Calu3 (cell line): Measurements from ENCODE around the gene GLIS1. TPM values are rescaled to one million over a fixed set of nuclear protein-coding genes. Genes with fewer than 3 reads are reported as not detected.

ENCODE experiments used
- BruUV-seq: library from RNA; stranded (reverse); fragments of 400-500 nt; replicated peaks from 2 replicates; lab custom pipeline; 2021; lab: Mats Ljungman, UMichigan
- CTCF ChIA-PET: fragments of 300-600 bp; sonication (Branson Sonifier 250); formaldehyde crosslinking; loops from one replicate; lab custom pipeline; 2022; ENCODE audit warnings: antibody characterized with exemption; lab: Charles Lee
- DNase-seq: peaks from one replicate; pipeline ENCODE4 v3.0.0; 2022
- H3K27ac Mint-ChIP-seq: one replicate; pipeline ENCODE4 v1.8.0; 2022; ENCODE audit warnings: mixed read lengths; ENCODE audit not compliant: unreplicated experiment
- H3K27me3 Mint-ChIP-seq: one replicate; pipeline ENCODE4 v1.8.0; 2022; ENCODE audit warnings: mixed read lengths; ENCODE audit not compliant: unreplicated experiment
- H3K36me3 Mint-ChIP-seq: one replicate; pipeline ENCODE4 v1.8.0; 2022; ENCODE audit warnings: mild to moderate bottlenecking, moderate library complexity, mixed read lengths; ENCODE audit not compliant: insufficient read depth, unreplicated experiment
- H3K4me1 Mint-ChIP-seq: one replicate; pipeline ENCODE4 v1.8.0; 2022; ENCODE audit warnings: mild to moderate bottlenecking, low read depth, mixed read lengths; ENCODE audit not compliant: unreplicated experiment
- H3K4me3 Mint-ChIP-seq: one replicate; pipeline ENCODE4 v1.8.0; 2022; ENCODE audit warnings: mild to moderate bottlenecking, low read depth, moderate library complexity, mixed read lengths; ENCODE audit not compliant: unreplicated experiment
- H3K9me3 Mint-ChIP-seq: one replicate; pipeline ENCODE4 v1.8.0; 2022; ENCODE audit warnings: low read depth, mixed read lengths; ENCODE audit not compliant: unreplicated experiment
- intact Hi-C: fragments of 100-400 bp; cut with micrococcal nuclease; formaldehyde crosslinking; loops from one replicate; pipeline ENCODE4 v1.10.0; 2022; ENCODE audit not compliant: unreplicated experiment
- total RNA-seq: library from RNA; stranded (reverse); gene quantifications from 2 replicates; pipeline ENCODE4 v1.2.3, GENCODE V29; 2022
- TF ChIP-seq, protein P1 (sequence below): fragments of 200-600 bp; IDR thresholded peaks from one replicate; pipeline ENCODE4 v1.8.0; 2022; ENCODE audit warnings: antibody characterized with exemption; ENCODE audit not compliant: unreplicated experiment

GLIS1 gene
- total RNA-seq, 1 experiment from 2014 or later, result not detected

- Mint-ChIP-seq H3K27ac (no peak overlapping the region), H3K27me3 (peaks cover 96% of the 10 kb centered on the region), H3K36me3 (no peaks in the 10 kb centered on the region), H3K9me3 (no peaks in the 10 kb centered on the region), H3K4me1 (no peaks in the 10 kb centered on the region), H3K4me3 (no peak overlapping the region)
- CTCF ChIA-PET, result interaction anchor here (2.3 kb wide), 1 partner anchor 9 kb away, joined by 7 read pairs; no protein-coding TSS in a partner anchor
- no peak for DNase-seq
- intact Hi-C loops, result no loop called here
- TF ChIP-seq, protein P1, sequence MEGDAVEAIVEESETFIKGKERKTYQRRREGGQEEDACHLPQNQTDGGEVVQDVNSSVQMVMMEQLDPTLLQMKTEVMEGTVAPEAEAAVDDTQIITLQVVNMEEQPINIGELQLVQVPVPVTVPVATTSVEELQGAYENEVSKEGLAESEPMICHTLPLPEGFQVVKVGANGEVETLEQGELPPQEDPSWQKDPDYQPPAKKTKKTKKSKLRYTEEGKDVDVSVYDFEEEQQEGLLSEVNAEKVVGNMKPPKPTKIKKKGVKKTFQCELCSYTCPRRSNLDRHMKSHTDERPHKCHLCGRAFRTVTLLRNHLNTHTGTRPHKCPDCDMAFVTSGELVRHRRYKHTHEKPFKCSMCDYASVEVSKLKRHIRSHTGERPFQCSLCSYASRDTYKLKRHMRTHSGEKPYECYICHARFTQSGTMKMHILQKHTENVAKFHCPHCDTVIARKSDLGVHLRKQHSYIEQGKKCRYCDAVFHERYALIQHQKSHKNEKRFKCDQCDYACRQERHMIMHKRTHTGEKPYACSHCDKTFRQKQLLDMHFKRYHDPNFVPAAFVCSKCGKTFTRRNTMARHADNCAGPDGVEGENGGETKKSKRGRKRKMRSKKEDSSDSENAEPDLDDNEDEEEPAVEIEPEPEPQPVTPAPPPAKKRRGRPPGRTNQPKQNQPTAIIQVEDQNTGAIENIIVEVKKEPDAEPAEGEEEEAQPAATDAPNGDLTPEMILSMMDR, result no peak
- BruUV-seq, result no TSS peak
These were observed 66.2 kb downstream of the GLIS1 start for GRCh38 chr1:53672785-53673184.

GRCh38 chr1:53672243-53672642 lies 66.7 kb downstream of the GLIS1 start:
- H3K36me3 Mint-ChIP-seq, result no peaks in the 10 kb centered on the region
- H3K27ac Mint-ChIP-seq, result no peak overlapping the region
- no peak for DNase-seq
- intact Hi-C loops, result no loop called here
- H3K4me1 Mint-ChIP-seq, result no peaks in the 10 kb centered on the region
- no peak overlapping the region for H3K4me3 Mint-ChIP-seq
- peaks cover 96% of the 10 kb centered on the region for H3K27me3 Mint-ChIP-seq
- CTCF ChIA-PET, result interaction anchor here (2.3 kb wide), 1 partner anchor 10 kb away, joined by 7 read pairs; no protein-coding TSS in a partner anchor
- TF ChIP-seq, protein P1, result no peak
- BruUV-seq, result no TSS peak
- no peaks in the 10 kb centered on the region for H3K9me3 Mint-ChIP-seq

- TF ChIP-seq, protein P1, result no peak
- Mint-ChIP-seq H3K4me3 (no peak overlapping the region), H3K27me3 (peaks cover 96% of the 10 kb centered on the region), H3K4me1 (no peaks in the 10 kb centered on the region), H3K36me3 (no peaks in the 10 kb centered on the region), H3K9me3 (no peaks in the 10 kb centered on the region), H3K27ac (no peak overlapping the region)
- DNase-seq, result no peak
- intact Hi-C loops, result no loop called here
- no TSS peak for BruUV-seq
- CTCF ChIA-PET, result no interaction called here
These were observed 69.3 kb downstream of the GLIS1 start for GRCh38 chr1:53669621-53670191.

GRCh38 chr1:53666566-53666965 lies 72.4 kb downstream of the GLIS1 start:
- no peak overlapping the region for H3K27ac Mint-ChIP-seq
- H3K4me3 Mint-ChIP-seq, result no peak overlapping the region
- DNase-seq, result no peak
- no TSS peak for BruUV-seq
- TF ChIP-seq, protein P1, result no peak
- CTCF ChIA-PET, result no interaction called here
- no peaks in the 10 kb centered on the region for H3K9me3 Mint-ChIP-seq
- H3K27me3 Mint-ChIP-seq, result peaks cover 99% of the 10 kb centered on the region
- intact Hi-C loops, result no loop called here
- H3K36me3 Mint-ChIP-seq, result no peaks in the 10 kb centered on the region
- no peaks in the 10 kb centered on the region for H3K4me1 Mint-ChIP-seq
